B cell (primary cell): Measurements from ENCODE around the gene UHRF1. TPM values are rescaled to one million over a fixed set of nuclear protein-coding genes. Genes with fewer than 3 reads are reported as not detected.

Experiments
- ATAC-seq: fragments of 200-7000 bp; cut with Tn5 transposase; one replicate; pipeline ENCODE4 v1.10.0; 2021; ENCODE audit warnings: low read depth, mild to moderate bottlenecking, moderate number of reproducible peaks, moderate library complexity
- CTCF ChIA-PET: fragments of 350-600 bp; sonication (Branson Sonifier 250); formaldehyde crosslinking; loops from one replicate; lab custom pipeline; 2021; ENCODE audit warnings: antibody characterized with exemption, inconsistent platforms; lab: Charles Lee
- POLR2A ChIA-PET: fragments of 350-600 bp; sonication (Branson Sonifier 250); formaldehyde crosslinking; loops from one replicate; lab custom pipeline; 2021; ENCODE audit warnings: antibody characterized with exemption; lab: Charles Lee
- DNase-seq: peaks from one replicate; pipeline ENCODE4 v3.0.0; 2013
- H2AFZ ChIP-seq: 2 replicates; pipeline ENCODE4 v1.6.1; 2012; ENCODE audit warnings: mild to moderate bottlenecking, low read depth, low read length; ENCODE audit not compliant: insufficient read depth, poor library complexity, severe bottlenecking
- H3K27ac ChIP-seq, 2 donors: 1 replicate in 1 of 2; 2 replicates in 1 of 2; pipeline ENCODE4 v1.5.1; 2012 to 2013; ENCODE audit warnings: low read length in 2 of 2, mild to moderate bottlenecking in 2 of 2, moderate library complexity in 1 of 2
- H3K27me3 ChIP-seq, 4 experiments: fragments of 200-600 bp in 1 of 4; sonication (generic) in 1 of 4; replicated peaks in 1 of 4; 1 replicate in 2 of 4; 2 replicates in 2 of 4; pipeline versions ENCODE4 v1.6.1 to v1.7.0; 2013 to 2016; ENCODE audit warnings: low read length in 3 of 4, mild to moderate bottlenecking in 2 of 4, mixed read lengths in 1 of 4, moderate library complexity in 1 of 4; ENCODE audit not compliant: insufficient read depth in 4 of 4, control insufficient read depth in 3 of 4; ENCODE audit errors: control extremely low read depth in 1 of 4
- H3K36me3 ChIP-seq, 2 experiments: replicated peaks in 1 of 2; 1 replicate in 1 of 2; 2 replicates in 1 of 2; pipeline versions ENCODE4 v1.6.1 to v1.7.1; 2013; ENCODE audit warnings: low read length in 1 of 2; ENCODE audit not compliant: insufficient read depth in 2 of 2, control insufficient read depth in 1 of 2; ENCODE audit errors: control extremely low read depth in 1 of 2, extremely low read depth in 1 of 2
- H3K4me1 ChIP-seq, 2 donors: fragments of 200-600 bp in 1 of 2; sonication (generic) in 1 of 2; 1 replicate in 1 of 2; 2 replicates in 1 of 2; pipeline versions ENCODE4 v1.5.1 to v1.6.1; 2013 to 2017; ENCODE audit warnings: low read length in 2 of 2; ENCODE audit not compliant: control insufficient read depth in 2 of 2, insufficient read depth in 2 of 2
- H3K4me2 ChIP-seq: replicated peaks from 2 replicates; pipeline ENCODE3; 2012; ENCODE audit warnings: mild to moderate bottlenecking, low read depth, low read length; ENCODE audit not compliant: poor library complexity, severe bottlenecking
- H3K4me3 ChIP-seq, 5 experiments: fragments of 200-600 bp in 1 of 5; sonication (generic) in 1 of 5; 1 replicate in 3 of 5; 2 replicates in 2 of 5; pipeline versions ENCODE4 v1.5.1 to v1.7.0; 2011 to 2016; ENCODE audit warnings: low read length in 4 of 5, mild to moderate bottlenecking in 4 of 5, low read depth in 2 of 5, control low read depth in 1 of 5, moderate library complexity in 1 of 5; ENCODE audit not compliant: insufficient read depth in 1 of 5; ENCODE audit errors: control extremely low read depth in 1 of 5, extremely low read depth in 1 of 5
- H3K79me2 ChIP-seq: fragments of 200-600 bp; sonication (generic); one replicate; pipeline ENCODE4 v1.6.0; 2016; ENCODE audit warnings: low read length; ENCODE audit not compliant: control insufficient read depth, insufficient read depth
- H3K9ac ChIP-seq: fragments of 200-600 bp; sonication (generic); 2 replicates; pipeline ENCODE4 v1.6.1; 2017; ENCODE audit warnings: mild to moderate bottlenecking, low read length, moderate library complexity
- H3K9me3 ChIP-seq, 3 donors: one replicate each; pipeline versions ENCODE4 v1.6.1 to v1.7.1; 2013; ENCODE audit warnings: low read length in 2 of 3; ENCODE audit not compliant: control insufficient read depth in 2 of 3, insufficient read depth in 1 of 3; ENCODE audit errors: control extremely low read depth in 1 of 3
- H4K20me1 ChIP-seq: 2 replicates; pipeline ENCODE4 v1.6.0; 2012; ENCODE audit warnings: mild to moderate bottlenecking, low read length; ENCODE audit not compliant: insufficient read depth, control insufficient read depth, poor library complexity, severe bottlenecking
- H3K27ac Mint-ChIP-seq: one replicate; pipeline ENCODE4 v1.8.0; 2021; ENCODE audit warnings: mixed read lengths
- H3K27me3 Mint-ChIP-seq: one replicate; pipeline ENCODE4 v1.8.0; 2021; ENCODE audit warnings: mixed read lengths
- H3K4me1 Mint-ChIP-seq: one replicate; pipeline ENCODE4 v1.8.0; 2021; ENCODE audit warnings: mixed read lengths
- H3K4me3 Mint-ChIP-seq: one replicate; pipeline ENCODE4 v1.8.0; 2021; ENCODE audit warnings: mixed read lengths
- H3K9me3 Mint-ChIP-seq: one replicate; pipeline ENCODE4 v1.8.0; 2022; ENCODE audit warnings: mixed read lengths; ENCODE audit not compliant: insufficient read depth
- EZH2 ChIP-seq: IDR thresholded peaks from 2 replicates; pipeline ENCODE4 v1.6.1; 2012; ENCODE audit warnings: borderline replicate concordance, low read depth, mild to moderate bottlenecking, moderate library complexity, low read length; ENCODE audit not compliant: insufficient read depth, poor library complexity, severe bottlenecking
- WGBS: methylation state at CpG from one replicate; pipeline ENCODE4 v1.1.5; 2013; ENCODE audit warnings: missing lambda C conversion rate; ENCODE audit not compliant: insufficient coverage; 5-methylcytosine and 5-hydroxymethylcytosine counted together
- intact Hi-C: fragments of 100-400 bp; cut with micrococcal nuclease; formaldehyde crosslinking; loops from one replicate; pipeline ENCODE4 v1.10.0; 2022
- polyA plus RNA-seq: library from polyadenylated mRNA; depleted of rRNA; stranded (reverse); fragments of >200 nt; gene quantifications from 2 replicates; pipeline ENCODE4 v1.2.3, GENCODE V29; 2012
- total RNA-seq, 2 donors: library from RNA; stranded (reverse); fragments of 120-200 nt in 1 of 2; gene quantifications; 1 replicate in 1 of 2; 2 replicates in 1 of 2; pipeline versions ENCODE4 v1.2.3 to v1.2.4, GENCODE V29; 2013 to 2022
- TF ChIP-seq, protein P1 (sequence below): fragments of 200-600 bp; IDR thresholded peaks from one replicate; pipeline ENCODE4 v1.8.0; 2022; ENCODE audit warnings: antibody characterized with exemption, mild to moderate bottlenecking

UHRF1 gene
- total and polyA plus RNA-seq, 2 donors (not counting 1 experiment from before 2014, with no cell fraction given), result 0.32 to 0.55 TPM

DNA sequence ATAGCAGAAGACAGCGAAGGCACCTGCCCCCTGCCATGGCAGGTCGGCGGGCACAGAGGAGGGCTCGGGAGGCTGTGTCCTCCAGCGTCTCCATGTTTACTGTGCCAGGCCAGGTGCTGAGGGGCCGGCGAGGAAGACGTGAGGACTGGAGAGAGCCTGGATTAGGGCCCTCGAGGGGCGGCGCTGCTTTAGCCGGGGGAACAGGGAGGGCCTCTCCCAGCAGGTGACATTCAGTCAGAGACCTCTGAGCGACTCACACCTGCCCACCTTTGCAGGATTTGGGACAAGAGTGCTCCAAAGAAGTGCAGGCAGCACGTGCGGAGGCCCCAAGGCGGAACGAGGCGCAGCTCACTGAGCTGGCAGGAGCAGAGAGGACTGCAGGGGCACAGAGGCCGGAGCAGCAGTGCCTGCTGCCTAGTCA, 77.2 kb downstream of the UHRF1 start:
- ATAC-seq (no peak), DNase-seq (no peak)
- Histone ChIP-seq H4K20me1 (peaks cover 89% of the 10 kb centered on the region), H3K27ac (no peak overlapping the region), H3K4me3 (no peak overlapping the region), H3K79me2 (peaks cover 89% of the 10 kb centered on the region), H3K9me3 (peaks cover 0 to 5% (median 0%) of the 10 kb centered on the region in 3 donors), H3K27me3 (no peaks in the 10 kb centered on the region), H3K36me3 (no peaks in the 10 kb centered on the region), H2AFZ (no peak overlapping the region), H3K4me1 (peaks cover 3% of the 10 kb centered on the region in 2 donors), H3K4me2 (no peak overlapping the region), H3K9ac (no peak overlapping the region)
- no peaks in the 10 kb centered on the region for H3K27me3 Mint-ChIP-seq
- intact Hi-C loops, result no loop called here
- no peaks in the 10 kb centered on the region for H3K9me3 Mint-ChIP-seq
- TF ChIP-seq, protein P1, sequence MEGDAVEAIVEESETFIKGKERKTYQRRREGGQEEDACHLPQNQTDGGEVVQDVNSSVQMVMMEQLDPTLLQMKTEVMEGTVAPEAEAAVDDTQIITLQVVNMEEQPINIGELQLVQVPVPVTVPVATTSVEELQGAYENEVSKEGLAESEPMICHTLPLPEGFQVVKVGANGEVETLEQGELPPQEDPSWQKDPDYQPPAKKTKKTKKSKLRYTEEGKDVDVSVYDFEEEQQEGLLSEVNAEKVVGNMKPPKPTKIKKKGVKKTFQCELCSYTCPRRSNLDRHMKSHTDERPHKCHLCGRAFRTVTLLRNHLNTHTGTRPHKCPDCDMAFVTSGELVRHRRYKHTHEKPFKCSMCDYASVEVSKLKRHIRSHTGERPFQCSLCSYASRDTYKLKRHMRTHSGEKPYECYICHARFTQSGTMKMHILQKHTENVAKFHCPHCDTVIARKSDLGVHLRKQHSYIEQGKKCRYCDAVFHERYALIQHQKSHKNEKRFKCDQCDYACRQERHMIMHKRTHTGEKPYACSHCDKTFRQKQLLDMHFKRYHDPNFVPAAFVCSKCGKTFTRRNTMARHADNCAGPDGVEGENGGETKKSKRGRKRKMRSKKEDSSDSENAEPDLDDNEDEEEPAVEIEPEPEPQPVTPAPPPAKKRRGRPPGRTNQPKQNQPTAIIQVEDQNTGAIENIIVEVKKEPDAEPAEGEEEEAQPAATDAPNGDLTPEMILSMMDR, result no peak
- TF ChIP-seq EZH2, result no peak
- peaks cover 24% of the 10 kb centered on the region for H3K4me1 Mint-ChIP-seq
- H3K27ac Mint-ChIP-seq, result no peak overlapping the region
- no peak overlapping the region for H3K4me3 Mint-ChIP-seq
- CTCF ChIA-PET, result no interaction called here
- POLR2A ChIA-PET, result no interaction called here
- WGBS, result 94% methylated on average over 19 of the region's 19 CpGs

DNA sequence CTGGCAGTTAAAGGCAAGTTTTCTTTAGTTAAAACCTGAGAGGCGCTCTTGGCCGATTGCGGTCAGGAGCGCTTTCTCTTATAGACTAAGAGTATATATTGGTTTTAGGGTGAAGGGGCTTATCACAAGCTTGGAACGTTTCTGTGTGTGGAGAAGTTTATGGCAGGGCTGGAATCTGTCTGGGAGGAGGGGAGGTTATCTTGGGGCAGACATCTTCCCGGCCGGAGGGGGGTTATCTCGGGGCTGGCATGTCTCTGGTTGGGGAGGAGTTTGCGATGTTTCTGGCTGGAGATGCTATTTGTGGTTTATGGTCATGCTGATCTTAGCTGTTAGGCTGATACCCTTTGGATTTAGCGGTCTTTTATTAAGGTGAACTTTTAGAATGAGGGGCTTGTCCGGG, 78.0 kb downstream of the UHRF1 start:
- Mint-ChIP-seq H3K4me1 (peaks cover 20% of the 10 kb centered on the region), H3K9me3 (no peaks in the 10 kb centered on the region), H3K27me3 (no peaks in the 10 kb centered on the region), H3K27ac (no peak overlapping the region), H3K4me3 (no peak overlapping the region)
- H3K79me2 ChIP-seq, result peaks cover 90% of the 10 kb centered on the region
- no peak overlapping the region for H3K4me3 ChIP-seq
- POLR2A ChIA-PET, result no interaction called here
- no peak for ATAC-seq
- DNase-seq, result no peak
- TF ChIP-seq, protein P1, result no peak
- no peak for TF ChIP-seq EZH2
- no peak overlapping the region for H3K27ac ChIP-seq
- H3K4me2 ChIP-seq, result no peak overlapping the region
- H3K36me3 ChIP-seq, result no peaks in the 10 kb centered on the region
- H4K20me1 ChIP-seq, result peaks cover 91% of the 10 kb centered on the region
- intact Hi-C loops, result no loop called here
- H3K9ac ChIP-seq, result no peak overlapping the region
- H3K9me3 ChIP-seq, result peaks cover 0 to 12% (median 0%) of the 10 kb centered on the region in 3 donors
- WGBS, result 93% methylated on average over 11 of the region's 11 CpGs
- no peak overlapping the region for H2AFZ ChIP-seq
- CTCF ChIA-PET, result no interaction called here
- no peaks in the 10 kb centered on the region for H3K4me1 ChIP-seq
- H3K27me3 ChIP-seq, result no peaks in the 10 kb centered on the region
